GM10847 (cell line): ENCODE data around the gene SCN7A.

ENCODE experiments used
- POLR2A ChIP-seq: IDR thresholded peaks from 2 replicates; pipeline ENCODE4 v1.6.1; 2011; ENCODE audit not compliant: insufficient read length; ENCODE audit errors: extremely low read depth

SCN7A gene

DNA sequence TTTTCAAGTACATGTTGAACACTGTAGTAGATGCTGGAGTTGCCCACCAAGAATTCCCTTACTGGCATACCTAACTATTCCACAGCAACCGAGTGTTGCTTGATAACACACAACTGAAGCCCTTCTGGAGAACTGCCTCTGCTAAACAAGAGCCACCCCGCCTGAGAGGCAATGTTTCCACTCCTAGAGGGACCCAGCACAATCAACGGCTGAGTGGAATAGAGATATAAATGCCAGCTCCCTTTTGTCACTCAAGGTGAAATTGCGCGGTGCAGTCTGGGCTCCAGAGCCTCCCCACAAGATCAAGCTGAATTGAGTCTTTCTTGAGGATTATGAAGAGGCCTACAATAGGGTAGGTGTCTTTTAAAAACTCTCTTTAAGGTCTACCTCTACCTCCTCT lies 69.2 kb downstream of the SCN7A start:
- TF ChIP-seq POLR2A, result no peak

- TF ChIP-seq POLR2A, result no peak
Observed at GRCh38 chr2:166419616-166419934, 74.5 kb downstream of the SCN7A start.

- TF ChIP-seq POLR2A, result no peak
Observed at GRCh38 chr2:166418853-166419615, 75.0 kb downstream of the SCN7A start.

DNA sequence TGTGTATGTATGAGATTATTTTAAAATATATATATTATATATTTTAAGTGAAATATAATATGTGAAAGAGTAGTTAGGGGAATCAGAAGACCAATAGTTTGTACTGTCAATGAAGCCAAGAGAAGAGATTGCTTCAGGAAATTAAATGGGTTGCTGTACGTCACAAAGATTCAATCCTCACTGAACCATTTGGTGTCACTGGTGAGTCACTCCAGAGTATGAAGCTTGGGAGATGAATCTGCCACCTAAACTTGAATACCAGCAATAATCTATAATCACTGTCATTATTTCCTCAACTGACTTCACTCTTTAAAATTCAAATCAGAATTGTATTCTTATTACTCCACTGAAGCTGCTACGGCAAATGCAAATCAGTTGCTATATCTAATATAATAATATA lies 76.4 kb downstream of the SCN7A start:
- no peak for TF ChIP-seq POLR2A

- TF ChIP-seq POLR2A, result no peak
Observed at GRCh38 chr2:166413255-166413654, 80.8 kb downstream of the SCN7A start.

DNA sequence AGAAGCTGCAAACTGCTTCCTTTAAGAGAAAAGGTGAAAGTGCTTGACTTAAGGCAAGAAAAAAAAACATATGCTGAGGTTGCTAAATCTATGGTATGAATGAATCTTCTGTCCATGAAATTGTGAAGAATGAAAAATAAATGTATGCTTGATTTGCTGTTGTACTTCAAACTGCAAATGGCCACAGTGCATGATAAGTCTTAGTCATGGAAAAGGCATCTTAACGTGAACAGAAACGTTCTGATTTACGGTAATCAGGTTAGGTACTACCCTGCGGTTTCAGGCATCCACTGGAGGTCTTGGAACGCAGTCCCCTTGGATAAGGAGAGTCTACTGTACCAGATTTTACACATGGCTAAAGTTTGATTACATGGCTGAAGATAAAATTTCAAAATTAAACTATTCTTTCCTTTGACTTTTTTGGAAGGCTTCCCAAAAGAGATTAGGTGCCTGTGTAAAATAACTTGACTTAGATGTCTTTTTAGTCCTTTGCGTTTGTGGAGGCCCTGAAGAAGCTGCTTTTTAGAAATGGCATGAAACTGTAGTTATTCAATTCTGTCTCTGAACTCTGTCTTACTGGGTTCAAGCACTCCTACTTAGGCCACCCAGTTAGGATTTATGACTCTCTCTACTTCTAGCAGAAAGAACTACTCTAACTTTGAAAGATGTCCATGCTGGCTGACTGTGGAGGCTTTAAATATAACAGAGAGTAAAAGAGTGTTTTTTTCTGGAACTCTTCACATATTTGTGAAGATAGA lies 82.4 kb downstream of the SCN7A start:
- no peak for TF ChIP-seq POLR2A

GRCh38 chr2:166410828-166411472 lies 83.1 kb downstream of the SCN7A start:
- no peak for TF ChIP-seq POLR2A

DNA sequence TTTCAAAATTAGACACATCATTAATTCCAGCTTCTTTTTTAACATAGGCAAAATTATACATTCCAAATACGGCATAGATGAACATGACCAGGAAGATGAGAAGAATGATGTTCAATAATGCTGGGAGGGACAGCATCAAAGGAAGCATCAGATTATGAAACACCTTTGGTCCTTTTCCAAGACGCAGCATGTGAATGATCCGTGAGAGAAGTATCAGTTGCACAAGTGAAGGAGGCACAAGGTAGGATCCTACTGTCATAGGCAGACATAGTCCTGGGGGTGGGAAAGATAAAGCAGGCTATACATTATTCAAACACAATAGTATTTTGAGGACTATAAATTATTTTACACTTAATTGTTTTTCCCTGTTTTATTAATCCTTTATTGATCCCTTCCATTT lies 87.7 kb downstream of the SCN7A start:
- TF ChIP-seq POLR2A, result no peak

- no peak for TF ChIP-seq POLR2A
Observed at GRCh38 chr2:166405569-166405926, 88.5 kb downstream of the SCN7A start.

GRCh38 chr2:166404831-166405568 lies 89.0 kb downstream of the SCN7A start:
- TF ChIP-seq POLR2A, result no peak

- no peak for TF ChIP-seq POLR2A
Observed at GRCh38 chr2:166394245-166394644, 99.8 kb downstream of the SCN7A start.

GRCh38 chr2:166393008-166393407 lies 101.0 kb downstream of the SCN7A start:
- no peak for TF ChIP-seq POLR2A

- TF ChIP-seq POLR2A, result no peak
Observed at GRCh38 chr2:166388481-166389070, 105.5 kb downstream of the SCN7A start.

GRCh38 chr2:166385313-166385712 lies 108.7 kb downstream of the SCN7A start:
- no peak for TF ChIP-seq POLR2A

- TF ChIP-seq POLR2A, result no peak
Observed at GRCh38 chr2:166384774-166385173, 109.3 kb downstream of the SCN7A start.

GRCh38 chr2:166382448-166382847 lies 111.6 kb downstream of the SCN7A start:
- no peak for TF ChIP-seq POLR2A

DNA sequence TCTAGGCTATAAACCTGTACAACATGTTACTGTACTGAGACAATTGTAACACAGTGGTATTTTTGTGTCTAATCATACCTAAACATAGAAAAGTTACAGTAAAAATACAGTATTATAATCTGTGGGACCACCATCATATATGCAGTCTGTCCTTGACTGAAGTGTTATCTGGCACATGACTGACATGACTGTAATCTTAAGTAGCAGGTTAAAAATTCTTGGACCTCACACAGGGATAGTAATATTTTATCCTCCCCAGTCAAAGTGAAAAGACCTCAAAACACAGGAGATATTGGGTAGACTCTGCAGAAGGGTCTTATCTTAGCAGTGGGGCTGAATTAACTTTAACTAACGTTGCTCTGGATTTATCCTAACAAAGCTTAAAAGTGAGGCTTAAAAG lies 113.4 kb downstream of the SCN7A start:
- TF ChIP-seq POLR2A, result no peak
